ENCODE data around the gene MKNK1.

MKNK1 gene

DNA sequence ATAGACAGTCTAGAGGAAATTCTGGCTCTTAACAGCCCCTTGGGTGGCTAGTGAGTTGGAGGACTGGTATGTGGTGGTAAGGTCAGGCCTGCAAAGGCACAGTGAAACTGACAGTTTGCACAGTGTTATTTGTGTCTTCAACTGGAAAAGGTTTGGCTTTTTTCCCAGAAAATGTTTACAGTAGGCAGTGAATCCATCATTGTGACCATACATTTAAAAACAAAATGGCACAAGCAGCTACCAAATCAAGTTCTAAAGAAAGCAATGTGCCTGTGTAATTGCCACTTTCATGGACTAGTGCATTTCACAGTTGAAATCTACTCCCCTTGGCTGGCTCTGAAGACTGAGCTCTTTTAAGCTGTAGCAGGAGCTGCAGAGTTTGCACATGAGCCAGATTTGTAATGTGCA, 39.3 kb upstream of the MKNK1 start:
- Histone ChIP-seq H3F3A (ENCODE audit: low read depth) (no peaks in the 10 kb centered on the region), H3K27me3 (ENCODE audit: insufficient read depth, low read length, poor library complexity, severe bottlenecking) (no peaks in the 10 kb centered on the region), H3K36me3 (ENCODE audit: insufficient read depth, low read length) (no peaks in the 10 kb centered on the region), H3K9ac (ENCODE audit: low read depth, low read length, poor library complexity, severe bottlenecking) (no peak overlapping the region), H3K4me3 (ENCODE audit: low read length, poor library complexity, severe bottlenecking) (no peak overlapping the region), H3K9me2 (replicated peaks; ENCODE audit: low read depth, low read length) (no peaks in the 10 kb centered on the region), H3K79me2 (ENCODE audit: insufficient read depth, low read length) (no peaks in the 10 kb centered on the region), H3K4me2 (ENCODE audit: low read depth, low read length, poor library complexity, severe bottlenecking) (no peak overlapping the region), H4K20me1 (ENCODE audit: insufficient read depth, low read length, poor library complexity, severe bottlenecking) (no peaks in the 10 kb centered on the region), H3K4me1 (ENCODE audit: insufficient read depth, low read length, poor library complexity, severe bottlenecking) (no peaks in the 10 kb centered on the region), H2AFZ (ENCODE audit: low read length) (no peak overlapping the region), H3K9me3 (ENCODE audit: insufficient read depth, low read depth, low read length) (no peaks in the 10 kb centered on the region; the same call in 1 of the 2 replicates)
- no peak for TF ChIP-seq EZH2phosphoT487 (IDR thresholded peaks at IDR 0.05; ENCODE audit: borderline replicate concordance)
- TF ChIP-seq, protein P1, sequence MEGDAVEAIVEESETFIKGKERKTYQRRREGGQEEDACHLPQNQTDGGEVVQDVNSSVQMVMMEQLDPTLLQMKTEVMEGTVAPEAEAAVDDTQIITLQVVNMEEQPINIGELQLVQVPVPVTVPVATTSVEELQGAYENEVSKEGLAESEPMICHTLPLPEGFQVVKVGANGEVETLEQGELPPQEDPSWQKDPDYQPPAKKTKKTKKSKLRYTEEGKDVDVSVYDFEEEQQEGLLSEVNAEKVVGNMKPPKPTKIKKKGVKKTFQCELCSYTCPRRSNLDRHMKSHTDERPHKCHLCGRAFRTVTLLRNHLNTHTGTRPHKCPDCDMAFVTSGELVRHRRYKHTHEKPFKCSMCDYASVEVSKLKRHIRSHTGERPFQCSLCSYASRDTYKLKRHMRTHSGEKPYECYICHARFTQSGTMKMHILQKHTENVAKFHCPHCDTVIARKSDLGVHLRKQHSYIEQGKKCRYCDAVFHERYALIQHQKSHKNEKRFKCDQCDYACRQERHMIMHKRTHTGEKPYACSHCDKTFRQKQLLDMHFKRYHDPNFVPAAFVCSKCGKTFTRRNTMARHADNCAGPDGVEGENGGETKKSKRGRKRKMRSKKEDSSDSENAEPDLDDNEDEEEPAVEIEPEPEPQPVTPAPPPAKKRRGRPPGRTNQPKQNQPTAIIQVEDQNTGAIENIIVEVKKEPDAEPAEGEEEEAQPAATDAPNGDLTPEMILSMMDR (conservative IDR thresholded peaks at IDR 0.05; ENCODE audit: low read length): no peak

DNA sequence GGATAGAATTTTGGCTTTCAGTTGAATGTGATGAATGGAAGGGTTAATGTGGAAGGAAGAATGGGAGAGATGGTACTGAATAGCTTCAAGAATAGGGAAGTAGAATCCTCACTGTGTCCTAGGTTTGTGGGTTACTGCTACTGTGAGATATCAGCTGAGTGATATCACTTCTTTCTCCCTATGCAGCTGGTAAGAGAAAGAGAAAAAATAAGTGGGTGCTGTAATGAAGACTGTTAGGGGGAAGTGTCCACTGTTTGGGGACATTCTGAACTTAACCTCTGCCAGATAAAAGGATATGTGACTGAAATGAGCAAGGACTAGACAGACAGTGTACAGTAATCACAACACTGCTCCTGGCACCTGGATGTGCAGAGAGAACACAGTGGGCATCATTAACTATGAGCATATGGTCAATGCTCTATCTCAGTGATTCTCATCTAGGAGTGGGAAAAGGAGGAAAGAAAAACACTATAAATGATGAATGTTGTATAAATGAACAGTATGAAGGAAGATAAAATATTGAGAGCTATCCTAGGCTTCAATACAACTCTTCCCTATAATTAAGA, 38.1 kb upstream of the MKNK1 start:
- Histone ChIP-seq H3K4me3 (ENCODE audit: low read length, poor library complexity, severe bottlenecking) (no peak overlapping the region), H3K79me2 (ENCODE audit: insufficient read depth, low read length) (no peaks in the 10 kb centered on the region), H4K20me1 (ENCODE audit: insufficient read depth, low read length, poor library complexity, severe bottlenecking) (no peaks in the 10 kb centered on the region), H3K27me3 (ENCODE audit: insufficient read depth, low read length, poor library complexity, severe bottlenecking) (no peaks in the 10 kb centered on the region), H3K4me1 (ENCODE audit: insufficient read depth, low read length, poor library complexity, severe bottlenecking) (no peaks in the 10 kb centered on the region), H3K4me2 (ENCODE audit: low read depth, low read length, poor library complexity, severe bottlenecking) (no peak overlapping the region), H3K36me3 (ENCODE audit: insufficient read depth, low read length) (no peaks in the 10 kb centered on the region), H3F3A (ENCODE audit: low read depth) (no peaks in the 10 kb centered on the region), H3K9ac (ENCODE audit: low read depth, low read length, poor library complexity, severe bottlenecking) (no peak overlapping the region), H2AFZ (ENCODE audit: low read length) (no peak overlapping the region), H3K9me3 (ENCODE audit: insufficient read depth, low read depth, low read length) (no peaks in the 10 kb centered on the region), H3K9me2 (replicated peaks; ENCODE audit: low read depth, low read length) (no peaks in the 10 kb centered on the region)
- TF ChIP-seq, protein P1 (conservative IDR thresholded peaks at IDR 0.05; ENCODE audit: low read length): no peak
- no peak for TF ChIP-seq EZH2phosphoT487 (IDR thresholded peaks at IDR 0.05; ENCODE audit: borderline replicate concordance)

DNA sequence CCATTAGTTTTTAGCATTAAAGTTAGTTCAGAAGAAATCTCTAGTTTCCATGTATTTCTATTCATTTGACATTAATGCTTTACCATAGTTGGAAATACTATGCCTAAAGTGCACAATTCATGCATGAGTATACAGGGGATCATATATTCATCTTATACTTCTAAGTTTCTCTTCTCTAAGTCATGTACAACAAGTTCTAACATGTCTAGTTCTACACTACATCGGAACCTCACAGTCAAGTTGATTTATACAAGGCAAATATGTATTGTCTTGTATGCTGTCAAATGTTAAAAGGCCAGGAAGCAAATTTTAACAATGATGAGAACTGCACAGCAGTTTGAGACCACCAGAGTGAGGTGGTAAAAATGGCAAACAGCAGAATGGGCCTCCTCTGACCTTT, 35.5 kb upstream of the MKNK1 start:
- TF ChIP-seq, protein P1 (conservative IDR thresholded peaks at IDR 0.05; ENCODE audit: low read length): no peak
- TF ChIP-seq EZH2phosphoT487 (IDR thresholded peaks at IDR 0.05; ENCODE audit: borderline replicate concordance): no peak
- Histone ChIP-seq H4K20me1 (ENCODE audit: insufficient read depth, low read length, poor library complexity, severe bottlenecking) (no peaks in the 10 kb centered on the region), H2AFZ (ENCODE audit: low read length) (no peak overlapping the region), H3K4me3 (ENCODE audit: low read length, poor library complexity, severe bottlenecking) (no peak overlapping the region), H3F3A (ENCODE audit: low read depth) (0 out of 2 replicates have a peak, but pooled peaks cover 3% of the 10 kb centered on the region), H3K9ac (ENCODE audit: low read depth, low read length, poor library complexity, severe bottlenecking) (no peak overlapping the region), H3K36me3 (ENCODE audit: insufficient read depth, low read length) (no peaks in the 10 kb centered on the region), H3K9me3 (ENCODE audit: insufficient read depth, low read depth, low read length) (no peaks in the 10 kb centered on the region), H3K27me3 (ENCODE audit: insufficient read depth, low read length, poor library complexity, severe bottlenecking) (no peaks in the 10 kb centered on the region), H3K4me2 (ENCODE audit: low read depth, low read length, poor library complexity, severe bottlenecking) (no peak overlapping the region), H3K79me2 (ENCODE audit: insufficient read depth, low read length) (no peaks in the 10 kb centered on the region), H3K4me1 (ENCODE audit: insufficient read depth, low read length, poor library complexity, severe bottlenecking) (peaks cover 24% of the 10 kb centered on the region), H3K9me2 (replicated peaks; ENCODE audit: low read depth, low read length) (no peaks in the 10 kb centered on the region)
